Measurements from ENCODE around the gene GRIA3. TPM values are rescaled to one million over a fixed set of nuclear protein-coding genes. Genes with fewer than 3 reads are reported as not detected.

Gene GRIA3
- total RNA-seq, 1 donor from 2014 or later = 18.6 TPM

- H3K27ac Mint-ChIP-seq (ENCODE audit: unreplicated experiment) = no peak overlapping the region
- no peak for TF ChIP-seq EZH2 (IDR thresholded peaks at IDR 0.05; ENCODE audit: insufficient read depth, low read length)
- TF ChIP-seq, protein P1, sequence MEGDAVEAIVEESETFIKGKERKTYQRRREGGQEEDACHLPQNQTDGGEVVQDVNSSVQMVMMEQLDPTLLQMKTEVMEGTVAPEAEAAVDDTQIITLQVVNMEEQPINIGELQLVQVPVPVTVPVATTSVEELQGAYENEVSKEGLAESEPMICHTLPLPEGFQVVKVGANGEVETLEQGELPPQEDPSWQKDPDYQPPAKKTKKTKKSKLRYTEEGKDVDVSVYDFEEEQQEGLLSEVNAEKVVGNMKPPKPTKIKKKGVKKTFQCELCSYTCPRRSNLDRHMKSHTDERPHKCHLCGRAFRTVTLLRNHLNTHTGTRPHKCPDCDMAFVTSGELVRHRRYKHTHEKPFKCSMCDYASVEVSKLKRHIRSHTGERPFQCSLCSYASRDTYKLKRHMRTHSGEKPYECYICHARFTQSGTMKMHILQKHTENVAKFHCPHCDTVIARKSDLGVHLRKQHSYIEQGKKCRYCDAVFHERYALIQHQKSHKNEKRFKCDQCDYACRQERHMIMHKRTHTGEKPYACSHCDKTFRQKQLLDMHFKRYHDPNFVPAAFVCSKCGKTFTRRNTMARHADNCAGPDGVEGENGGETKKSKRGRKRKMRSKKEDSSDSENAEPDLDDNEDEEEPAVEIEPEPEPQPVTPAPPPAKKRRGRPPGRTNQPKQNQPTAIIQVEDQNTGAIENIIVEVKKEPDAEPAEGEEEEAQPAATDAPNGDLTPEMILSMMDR (IDR thresholded peaks at IDR 0.05; ENCODE audit: insufficient read depth, low read depth, low read length) = no peak
- H3K4me1 ChIP-seq (ENCODE audit: insufficient read depth, low read length) = no peaks in the 10 kb centered on the region
- FAIRE-seq (peak; percentile 58), DNase-seq (ENCODE audit: low read depth) (no peak)
- H3K4me1 Mint-ChIP-seq (ENCODE audit: low read depth, unreplicated experiment) = no peaks in the 10 kb centered on the region
- H4K20me1 ChIP-seq (ENCODE audit: insufficient read depth, low read length) = no peaks in the 10 kb centered on the region
- H3K36me3 ChIP-seq (ENCODE audit: insufficient read depth, low read length) = no peaks in the 10 kb centered on the region
- H3K4me3 ChIP-seq (ENCODE audit: insufficient read depth, low read depth, low read length) = no peak overlapping the region
- no peak overlapping the region for H3K4me2 ChIP-seq (ENCODE audit: low read length)
- H3K27me3 ChIP-seq (ENCODE audit: insufficient read depth, low read length) = no peaks in the 10 kb centered on the region
- no peaks in the 10 kb centered on the region for H3K9me3 ChIP-seq (ENCODE audit: insufficient read depth, low read depth, low read length)
- no peak overlapping the region for H3K27ac ChIP-seq (ENCODE audit: low read depth, low read length)
- H2AFZ ChIP-seq (ENCODE audit: low read depth, low read length) = no peak overlapping the region
- H3K79me2 ChIP-seq (ENCODE audit: insufficient read depth, low read length) = no peaks in the 10 kb centered on the region
- no peak overlapping the region for H3K9ac ChIP-seq (ENCODE audit: low read length)
- H3K27me3 Mint-ChIP-seq (ENCODE audit: low read depth, unreplicated experiment) = no peaks in the 10 kb centered on the region
- no peaks in the 10 kb centered on the region for H3K9me3 Mint-ChIP-seq (ENCODE audit: unreplicated experiment)
- no peak overlapping the region for H3K4me3 Mint-ChIP-seq (ENCODE audit: unreplicated experiment)
- peaks cover 2% of the 10 kb centered on the region for H3K36me3 Mint-ChIP-seq (ENCODE audit: low read depth, unreplicated experiment)
These were observed 22.1 kb downstream of the GRIA3 start for GRCh38 chrX:123206176-123206575.

DNA sequence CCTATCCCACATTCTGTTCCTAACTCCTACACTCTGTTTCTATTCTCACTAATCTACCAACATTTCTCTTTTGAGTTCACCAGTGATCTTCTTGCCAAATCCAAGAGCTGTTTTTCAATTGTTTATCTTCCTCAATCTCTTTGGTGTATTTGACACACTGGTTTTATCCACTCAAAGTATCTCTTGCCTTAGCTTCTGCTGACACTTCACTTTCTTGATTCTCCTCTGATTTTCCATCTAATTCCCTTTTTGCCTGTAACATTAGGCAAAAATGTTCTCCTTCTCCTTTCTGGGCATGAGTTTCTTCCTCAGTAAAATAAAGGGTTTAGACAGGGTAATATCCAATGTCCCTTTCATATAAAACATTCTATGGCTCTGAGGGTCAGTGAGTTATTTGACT, 26.2 kb downstream of the GRIA3 start:
- Histone ChIP-seq H3K36me3 (ENCODE audit: insufficient read depth, low read length) (no peaks in the 10 kb centered on the region), H3K9me3 (ENCODE audit: insufficient read depth, low read depth, low read length) (no peaks in the 10 kb centered on the region), H4K20me1 (ENCODE audit: insufficient read depth, low read length) (no peaks in the 10 kb centered on the region), H2AFZ (ENCODE audit: low read depth, low read length) (no peak overlapping the region), H3K27me3 (ENCODE audit: insufficient read depth, low read length) (no peaks in the 10 kb centered on the region), H3K27ac (ENCODE audit: low read depth, low read length) (no peak overlapping the region), H3K4me3 (ENCODE audit: insufficient read depth, low read depth, low read length) (no peak overlapping the region), H3K79me2 (ENCODE audit: insufficient read depth, low read length) (no peaks in the 10 kb centered on the region), H3K9ac (ENCODE audit: low read length) (no peak overlapping the region), H3K4me1 (ENCODE audit: insufficient read depth, low read length) (no peaks in the 10 kb centered on the region), H3K4me2 (ENCODE audit: low read length) (no peak overlapping the region)
- Mint-ChIP-seq H3K27ac (ENCODE audit: unreplicated experiment) (no peak overlapping the region), H3K9me3 (ENCODE audit: unreplicated experiment) (no peaks in the 10 kb centered on the region), H3K36me3 (ENCODE audit: low read depth, unreplicated experiment) (no peaks in the 10 kb centered on the region), H3K4me3 (ENCODE audit: unreplicated experiment) (no peak overlapping the region), H3K27me3 (ENCODE audit: low read depth, unreplicated experiment) (no peaks in the 10 kb centered on the region), H3K4me1 (ENCODE audit: low read depth, unreplicated experiment) (peaks cover under 1% of the 10 kb centered on the region)
- FAIRE-seq (peak; percentile 92), DNase-seq (ENCODE audit: low read depth) (no peak)
- TF ChIP-seq, protein P1 (IDR thresholded peaks at IDR 0.05; ENCODE audit: insufficient read depth, low read depth, low read length) = no peak
- TF ChIP-seq EZH2 (IDR thresholded peaks at IDR 0.05; ENCODE audit: insufficient read depth, low read length) = no peak

DNA sequence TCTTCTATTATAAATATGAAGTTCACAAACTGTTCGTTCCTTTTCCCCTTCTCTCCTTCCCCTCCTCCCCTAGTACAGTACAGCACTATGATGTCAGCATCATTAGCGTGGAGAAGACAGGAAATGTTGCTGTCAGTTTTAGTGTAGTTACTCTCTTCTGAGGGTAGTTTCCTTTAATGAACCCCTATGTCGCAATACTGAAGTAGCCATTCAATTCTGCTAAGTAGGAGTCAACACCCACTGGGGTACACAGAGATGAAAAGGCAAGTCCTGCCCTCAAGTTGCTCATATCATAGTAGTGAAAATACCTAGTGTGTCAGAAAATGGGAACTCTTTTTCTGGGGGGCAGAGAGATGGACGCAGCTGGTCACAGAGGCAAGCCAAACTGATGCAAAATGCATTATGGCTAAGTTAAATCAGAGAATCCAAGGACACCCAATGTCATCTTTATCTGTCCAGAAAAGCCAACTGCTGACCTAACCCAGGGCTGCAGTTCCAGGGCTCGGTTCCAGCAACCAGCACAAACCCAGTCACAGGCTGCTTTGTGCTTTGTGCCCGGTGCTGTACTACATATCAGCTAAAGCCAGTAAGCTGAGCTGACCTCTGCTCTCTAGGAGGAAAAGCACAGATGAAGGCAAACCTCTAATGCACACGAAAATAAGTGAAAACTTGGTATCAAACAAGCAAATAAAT, 31.5 kb downstream of the GRIA3 start:
- Histone ChIP-seq H3K9ac (ENCODE audit: low read length) (no peak overlapping the region), H3K4me3 (ENCODE audit: insufficient read depth, low read depth, low read length) (no peak overlapping the region), H3K9me3 (ENCODE audit: insufficient read depth, low read depth, low read length) (no peaks in the 10 kb centered on the region), H3K36me3 (ENCODE audit: insufficient read depth, low read length) (no peaks in the 10 kb centered on the region), H3K79me2 (ENCODE audit: insufficient read depth, low read length) (no peaks in the 10 kb centered on the region), H3K27ac (ENCODE audit: low read depth, low read length) (no peak overlapping the region), H3K4me2 (ENCODE audit: low read length) (no peak overlapping the region), H3K27me3 (ENCODE audit: insufficient read depth, low read length) (no peaks in the 10 kb centered on the region), H2AFZ (ENCODE audit: low read depth, low read length) (no peak overlapping the region), H4K20me1 (ENCODE audit: insufficient read depth, low read length) (no peaks in the 10 kb centered on the region), H3K4me1 (ENCODE audit: insufficient read depth, low read length) (no peaks in the 10 kb centered on the region)
- no peak for DNase-seq (ENCODE audit: low read depth)
- no peak for TF ChIP-seq EZH2 (IDR thresholded peaks at IDR 0.05; ENCODE audit: insufficient read depth, low read length)
- TF ChIP-seq, protein P1 (IDR thresholded peaks at IDR 0.05; ENCODE audit: insufficient read depth, low read depth, low read length) = no peak
- Mint-ChIP-seq H3K9me3 (ENCODE audit: unreplicated experiment) (no peaks in the 10 kb centered on the region), H3K4me3 (ENCODE audit: unreplicated experiment) (no peak overlapping the region), H3K27me3 (ENCODE audit: low read depth, unreplicated experiment) (no peaks in the 10 kb centered on the region), H3K27ac (ENCODE audit: unreplicated experiment) (no peak overlapping the region), H3K4me1 (ENCODE audit: low read depth, unreplicated experiment) (peaks cover 9% of the 10 kb centered on the region), H3K36me3 (ENCODE audit: low read depth, unreplicated experiment) (no peaks in the 10 kb centered on the region)
- no peak for FAIRE-seq
